NCI-H460 (cell line): ENCODE data around the gene SUCNR1. TPM values are rescaled to one million over a fixed set of nuclear protein-coding genes. Genes with fewer than 3 reads are reported as not detected.
A peak's percentile ranks its signal among the peaks of the same experiment; 100 is the strongest.
"Not testable (repeated sequence)": the region's sequence is repeated elsewhere in the genome, so short reads cannot be mapped to it uniquely, and the experiment has no call there.

Experiments used
- DNase-seq: peaks from one replicate; pipeline ENCODE4 v3.0.0-alpha.2; 2016; ENCODE audit warnings: low read depth; ENCODE audit errors: extremely low read depth
- polyA plus RNA-seq: library from polyadenylated mRNA; depleted of rRNA; stranded (reverse); fragments of >200 nt; gene quantifications from 2 replicates; pipeline ENCODE4 v1.2.3, GENCODE V29; 2014; cell fraction: nucleus; rRNA removed
- total RNA-seq: library from RNA; depleted of rRNA; stranded (reverse); fragments of >200 nt; shearing (Covaris generic); gene quantifications from 2 replicates; pipeline ENCODE4 v1.2.3, GENCODE V29; 2014; rRNA removed

The SUCNR1 gene, protein sequence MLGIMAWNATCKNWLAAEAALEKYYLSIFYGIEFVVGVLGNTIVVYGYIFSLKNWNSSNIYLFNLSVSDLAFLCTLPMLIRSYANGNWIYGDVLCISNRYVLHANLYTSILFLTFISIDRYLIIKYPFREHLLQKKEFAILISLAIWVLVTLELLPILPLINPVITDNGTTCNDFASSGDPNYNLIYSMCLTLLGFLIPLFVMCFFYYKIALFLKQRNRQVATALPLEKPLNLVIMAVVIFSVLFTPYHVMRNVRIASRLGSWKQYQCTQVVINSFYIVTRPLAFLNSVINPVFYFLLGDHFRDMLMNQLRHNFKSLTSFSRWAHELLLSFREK
- 3.3 and 3.8 TPM in 2 replicates for total RNA-seq
- polyA plus RNA-seq = 2.2 and 4.0 TPM in 2 replicates

DNA sequence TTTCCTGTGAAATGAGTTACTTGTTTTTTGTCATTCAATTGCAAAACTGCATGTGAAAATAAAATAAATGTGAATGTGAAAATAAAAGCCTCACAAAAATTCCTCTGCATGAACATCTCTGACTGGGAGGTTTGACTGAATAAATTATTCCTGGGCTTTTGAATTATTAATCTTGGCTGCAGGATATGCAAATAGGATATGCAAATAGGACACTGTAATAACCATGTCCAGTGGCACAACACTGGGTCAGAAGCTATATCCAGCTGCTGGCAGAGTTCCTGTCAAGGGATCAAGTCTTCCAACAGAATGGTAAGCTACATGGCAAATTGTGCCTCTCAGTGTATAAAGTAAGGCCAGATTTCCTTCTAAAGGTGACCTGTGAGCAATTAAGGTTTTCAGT is at the start of gene SUCNR1:
SUCNR1 (plus strand) TSS at position 246 of the 400 bp plus-strand sequence. CDS start 6,250 bp downstream, outside the sequence.
- no peak for DNase-seq

DNA sequence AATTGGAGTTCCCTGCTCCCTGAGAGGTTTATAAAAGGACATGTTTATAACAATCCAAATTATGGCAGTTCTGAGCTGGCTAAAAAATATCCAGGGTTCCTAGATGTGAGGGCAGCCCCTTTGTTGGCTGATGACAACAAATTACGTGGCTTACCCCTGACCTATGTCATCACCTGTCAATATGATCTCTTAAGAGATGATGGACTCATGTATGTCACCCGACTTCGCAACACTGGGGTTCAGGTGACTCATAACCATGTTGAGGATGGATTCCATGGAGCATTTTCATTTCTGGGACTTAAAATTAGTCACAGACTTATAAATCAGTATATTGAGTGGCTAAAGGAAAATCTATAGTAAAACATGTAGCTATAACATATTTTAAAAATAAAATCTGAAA is 45.6 kb upstream of the SUCNR1 start:
- no peak for DNase-seq

DNA sequence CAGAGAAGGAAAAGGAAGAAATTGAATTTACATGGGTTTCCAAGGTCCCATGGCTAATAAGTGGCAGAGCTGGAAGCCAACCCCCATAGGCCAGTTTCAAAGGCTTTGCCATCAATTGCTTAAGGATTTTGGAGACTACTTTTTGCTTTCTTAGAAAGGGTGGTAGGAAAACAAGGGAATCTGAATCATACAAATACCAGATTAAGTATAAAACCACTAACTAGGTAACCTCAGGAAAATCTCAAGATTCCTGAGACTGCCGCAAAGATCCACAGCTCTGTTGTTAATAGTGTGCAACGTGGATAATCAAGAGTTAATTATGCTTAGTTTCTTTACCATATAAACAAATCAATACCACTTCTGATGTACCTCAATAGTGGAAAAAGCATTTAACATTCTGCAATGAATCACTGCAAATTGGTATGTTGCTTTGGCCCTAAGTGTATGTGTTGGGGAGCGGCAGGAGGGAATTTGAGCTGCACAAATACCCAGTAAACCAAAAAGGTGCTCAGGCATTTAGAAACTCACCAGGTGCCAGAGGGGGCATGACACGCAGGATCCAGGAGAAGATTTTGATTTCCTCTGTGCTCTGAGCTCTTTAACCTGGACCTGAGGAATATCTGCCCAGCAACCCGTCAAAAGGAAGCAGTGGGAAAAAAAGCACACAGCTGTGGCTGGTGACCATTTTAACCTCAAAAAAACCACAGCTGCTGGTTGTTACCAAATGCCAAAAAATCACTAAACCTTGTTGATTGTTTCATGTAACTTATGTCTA is 37.5 kb upstream of the SUCNR1 start:
- DNase-seq = no peak

DNA sequence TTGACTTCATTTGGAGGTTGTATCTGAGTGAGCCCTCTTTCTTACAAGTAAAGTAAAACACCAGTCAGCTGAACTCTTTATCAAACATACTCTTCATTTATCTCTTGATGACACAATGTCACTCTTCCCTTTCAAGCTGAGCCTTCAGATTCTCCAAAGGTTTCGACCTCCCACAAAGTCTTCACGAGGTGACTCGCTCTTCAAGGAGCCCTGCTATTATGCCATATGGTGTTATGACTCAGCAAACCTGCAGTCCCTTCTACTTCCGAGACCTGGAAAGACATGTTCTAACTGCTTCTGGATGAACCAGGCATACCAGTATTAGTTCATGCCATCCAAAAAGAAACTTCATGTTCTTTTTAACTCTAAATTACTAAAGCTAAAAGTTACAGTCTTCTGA is 36.4 kb upstream of the SUCNR1 start:
- peak; percentile 79 for DNase-seq

DNA sequence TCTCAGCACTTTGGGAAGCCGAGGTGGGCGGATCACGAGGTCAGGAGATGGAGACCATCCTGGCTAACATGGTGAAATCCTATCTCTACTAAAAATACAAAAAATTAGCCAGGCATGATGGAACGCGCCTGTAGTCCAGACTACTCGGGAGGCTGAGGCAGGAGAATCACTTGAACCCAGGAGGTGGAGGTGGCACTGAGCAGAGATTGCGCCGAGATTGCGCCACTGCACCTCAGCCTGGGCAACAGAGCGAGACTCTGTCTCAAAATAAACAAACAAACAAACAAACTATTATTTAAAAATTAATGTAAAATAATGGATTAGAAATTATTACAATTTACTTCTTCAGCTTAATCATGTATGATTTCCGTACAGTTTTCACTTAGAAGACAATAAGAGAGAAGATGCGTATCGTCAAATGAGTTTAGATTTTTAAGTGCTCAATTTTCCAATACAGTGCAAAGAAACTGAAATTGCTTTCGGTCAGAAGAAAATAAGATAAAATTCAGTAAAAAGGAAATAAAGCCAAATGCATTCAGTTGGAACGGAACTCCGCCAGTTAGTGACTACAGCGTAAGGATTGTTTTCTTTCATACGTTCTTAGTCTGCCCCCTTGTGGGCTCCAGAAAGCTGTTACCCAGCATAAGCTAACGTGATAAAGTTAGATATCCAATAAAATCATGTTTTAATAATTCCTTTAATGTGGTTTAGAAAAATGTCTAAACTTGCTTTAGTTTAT is 34.7 kb upstream of the SUCNR1 start:
- peak; percentile 77 for DNase-seq

DNA sequence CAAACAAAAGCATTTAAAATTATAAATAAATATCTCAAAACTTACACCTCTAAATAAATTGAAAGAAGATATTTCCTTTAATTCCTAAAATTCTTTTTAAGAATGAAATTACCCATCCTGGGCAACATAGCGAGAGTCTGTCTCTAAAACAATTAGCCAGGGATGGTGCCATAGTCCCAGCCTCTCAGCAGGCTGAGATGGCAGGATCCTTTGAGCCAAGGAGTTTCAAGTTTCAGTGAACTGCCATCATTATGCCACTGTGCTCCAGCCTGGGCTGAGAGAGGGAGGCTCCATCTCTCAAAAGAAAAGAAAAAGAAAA is 34.2 kb upstream of the SUCNR1 start:
- DNase-seq = no peak

DNA sequence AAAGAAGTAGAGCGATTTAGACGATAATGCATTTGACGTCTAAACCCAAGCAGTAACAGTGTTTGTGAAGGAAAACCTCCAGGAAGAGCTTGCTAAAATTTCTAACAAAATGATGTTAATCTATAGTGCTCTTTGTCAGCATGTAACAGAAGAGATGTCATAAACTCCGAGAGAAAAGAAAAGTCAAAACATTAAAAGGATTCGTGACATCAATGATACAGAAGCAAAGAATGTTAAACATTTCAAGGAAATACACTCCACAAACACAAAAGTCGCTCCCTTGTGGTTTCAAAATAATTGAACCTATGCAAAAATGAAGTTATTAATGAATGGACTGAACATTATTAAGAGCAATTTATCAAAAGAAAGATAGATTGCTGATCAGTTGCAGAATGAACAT is 31.6 kb upstream of the SUCNR1 start:
- peak; percentile 42 for DNase-seq

DNA sequence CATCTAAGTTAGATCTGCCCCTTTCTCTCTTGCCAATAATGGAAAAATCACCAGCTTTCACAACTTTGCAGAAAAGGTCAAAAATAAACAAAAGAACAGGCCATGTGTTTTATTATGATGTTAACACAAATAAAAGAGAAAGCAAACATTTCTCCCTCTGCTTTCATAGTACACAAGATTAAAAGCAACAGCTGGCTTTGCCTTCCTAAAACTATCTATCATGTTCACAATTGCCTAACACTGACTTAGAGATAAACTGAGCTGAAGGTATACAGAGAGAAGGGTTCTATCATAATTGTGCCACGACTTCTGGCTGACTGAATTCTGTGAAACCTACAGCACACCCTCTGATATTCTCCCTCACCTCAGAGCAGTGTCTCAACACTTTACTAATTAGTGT is 30.2 kb upstream of the SUCNR1 start:
- DNase-seq = peak; percentile 46

DNA sequence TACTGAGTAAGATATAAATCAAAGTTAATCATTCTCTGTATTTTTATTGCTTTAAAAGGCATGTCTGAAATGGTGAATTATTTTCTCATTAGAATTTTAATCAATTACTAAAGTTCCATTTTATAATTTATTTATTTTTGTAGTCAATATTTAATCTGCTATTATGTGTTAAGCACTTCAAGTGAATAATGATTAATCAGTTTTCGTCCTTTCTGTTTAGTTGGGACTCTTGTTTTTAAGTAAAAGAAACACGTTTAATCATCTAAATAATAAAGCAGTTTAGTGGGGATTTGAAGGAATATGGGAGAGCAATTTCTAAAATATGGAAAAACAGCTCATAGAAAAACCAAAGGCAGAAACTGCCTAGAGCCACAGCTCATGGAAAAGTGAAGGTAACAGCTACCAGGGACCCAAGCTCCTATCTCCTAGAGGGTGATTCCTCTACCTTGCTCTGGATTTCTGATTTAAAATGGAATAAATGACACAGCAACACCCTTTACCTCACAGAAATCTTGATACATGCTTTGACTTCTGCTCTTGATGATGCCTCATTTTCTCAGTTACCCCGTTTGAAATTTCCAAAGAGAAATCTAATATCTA is 28.0 kb upstream of the SUCNR1 start:
- DNase-seq = no peak

DNA sequence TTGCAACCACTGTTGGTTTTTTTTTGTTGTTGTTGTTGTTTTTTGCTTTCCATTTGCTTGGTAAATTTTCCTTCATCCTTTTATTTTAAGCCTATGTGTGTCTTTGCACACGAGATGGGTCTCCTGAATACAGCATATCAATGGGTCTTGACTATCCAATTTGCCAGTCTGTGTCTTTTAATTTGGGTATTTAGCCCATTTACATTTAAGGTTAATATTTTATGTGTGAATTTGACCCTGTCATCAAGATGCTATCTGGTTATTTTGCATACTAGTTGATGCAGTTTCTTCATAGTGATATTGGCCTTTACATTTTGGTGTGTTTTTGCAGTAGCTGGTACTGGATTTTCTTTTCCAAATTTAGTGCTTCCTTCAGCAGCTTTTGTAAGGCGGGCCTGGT is 23.4 kb upstream of the SUCNR1 start:
- not testable (repeated sequence) for DNase-seq

DNA sequence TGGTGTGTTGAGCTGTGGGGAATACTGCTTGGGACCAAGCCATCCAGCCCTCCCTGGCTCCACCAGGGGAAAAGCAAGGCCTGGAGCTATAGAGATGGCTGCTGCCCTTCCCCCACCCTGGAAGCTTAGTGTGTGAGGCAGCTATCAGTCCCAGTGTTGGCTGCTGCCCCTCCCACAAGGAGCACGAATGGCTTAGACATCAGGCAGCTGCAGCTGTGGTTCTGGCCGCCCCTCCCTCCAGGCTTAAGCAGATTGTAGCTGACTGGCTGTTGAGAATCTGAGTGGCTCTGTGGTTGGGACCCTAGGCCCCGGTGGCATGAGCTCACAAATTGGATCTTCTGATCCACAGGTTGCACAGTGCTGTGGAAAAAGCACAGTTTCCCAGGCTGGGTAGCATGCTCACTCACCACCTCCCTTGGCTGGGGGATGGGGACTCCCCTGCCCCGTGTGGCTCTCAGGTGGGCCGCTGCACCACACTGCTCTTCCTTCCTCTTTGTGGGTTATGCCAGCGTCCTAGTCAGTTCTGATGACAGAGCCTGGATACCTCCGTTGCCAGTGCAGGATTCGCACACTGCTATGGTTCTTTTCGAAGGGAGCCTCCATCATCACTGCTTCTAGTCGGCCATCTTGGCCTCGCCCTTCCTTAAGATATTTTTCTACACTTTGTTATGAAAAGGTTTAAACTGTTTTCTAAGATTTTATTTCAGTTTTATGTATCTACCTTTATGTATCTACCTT is 21.2 kb upstream of the SUCNR1 start:
- no peak for DNase-seq

DNA sequence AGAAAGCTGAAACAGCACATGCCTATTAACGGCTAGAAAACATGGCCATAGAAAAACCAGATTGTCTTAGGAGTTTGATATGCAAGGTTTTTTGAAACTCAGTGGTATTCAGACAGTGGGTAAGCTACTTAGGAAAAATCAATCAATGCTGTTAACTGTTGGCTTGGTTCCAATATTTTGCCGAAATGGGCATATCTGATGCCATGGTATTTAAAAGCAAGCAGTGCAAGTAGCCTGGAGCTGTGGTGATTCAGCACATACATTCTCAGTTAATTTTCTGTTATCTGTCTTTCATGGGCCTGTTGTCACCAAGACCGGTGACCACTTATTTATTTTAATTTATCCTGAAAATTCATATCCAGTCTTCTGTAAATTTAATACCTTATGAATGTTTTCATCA is 17.3 kb upstream of the SUCNR1 start:
- no peak for DNase-seq

DNA sequence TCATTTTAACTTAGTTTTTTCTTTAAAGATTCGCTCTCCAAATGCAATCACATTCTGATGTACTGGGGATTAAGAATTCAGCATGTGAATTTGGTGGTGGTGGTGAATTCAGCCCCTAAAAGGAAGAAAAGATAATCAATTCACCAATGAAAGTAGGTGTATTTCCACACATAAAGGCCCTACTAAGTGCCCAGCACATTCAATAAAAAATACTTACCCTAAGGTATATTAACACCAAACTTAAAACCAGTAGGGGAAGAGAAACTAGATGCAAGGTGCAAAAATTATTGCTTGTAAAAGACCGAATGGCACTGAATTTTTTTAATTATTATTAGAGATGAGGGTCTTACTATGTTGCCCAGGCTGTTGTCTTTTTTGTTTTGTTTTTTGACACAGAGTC is 16.8 kb upstream of the SUCNR1 start:
- no peak for DNase-seq

DNA sequence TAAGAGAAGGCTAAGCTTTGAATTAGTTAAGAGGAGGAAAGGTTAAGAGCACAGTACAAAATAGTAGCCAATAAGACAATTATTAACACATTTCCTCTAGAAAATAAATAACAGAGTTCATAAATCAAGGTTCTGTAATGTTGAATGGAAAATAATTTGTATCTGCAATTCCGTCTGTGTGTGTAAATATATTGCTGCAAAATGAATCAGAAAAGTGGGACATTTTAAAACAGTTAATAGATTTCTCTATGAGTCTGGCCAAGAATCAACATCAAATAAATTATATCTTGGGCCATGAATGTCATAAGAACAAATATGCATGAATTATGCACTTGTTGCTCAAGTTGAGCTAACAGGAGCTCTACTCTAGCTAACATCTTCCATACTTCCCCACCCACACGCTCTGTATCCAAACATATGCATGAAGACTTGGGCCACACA is 14.2 kb upstream of the SUCNR1 start:
- no peak for DNase-seq

DNA sequence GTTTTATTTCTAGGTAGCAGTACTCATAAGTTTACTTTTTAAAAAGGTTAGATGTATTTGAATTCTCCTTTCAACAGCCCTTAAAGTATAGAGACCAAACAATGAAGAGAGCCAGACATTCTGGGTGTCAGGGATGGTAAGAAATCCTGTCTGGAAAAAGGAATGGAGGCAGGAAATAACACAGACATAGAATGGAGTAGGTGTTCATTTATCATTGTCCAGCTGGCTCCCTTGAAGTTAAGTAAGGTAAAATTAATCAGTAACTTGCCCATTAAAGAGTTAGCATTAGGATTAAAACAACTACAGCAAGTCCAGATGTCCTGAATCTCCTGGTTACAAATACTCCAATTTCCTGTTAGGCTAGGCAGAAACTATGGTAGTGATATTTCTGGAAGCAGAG is 13.5 kb upstream of the SUCNR1 start:
- no peak for DNase-seq

DNA sequence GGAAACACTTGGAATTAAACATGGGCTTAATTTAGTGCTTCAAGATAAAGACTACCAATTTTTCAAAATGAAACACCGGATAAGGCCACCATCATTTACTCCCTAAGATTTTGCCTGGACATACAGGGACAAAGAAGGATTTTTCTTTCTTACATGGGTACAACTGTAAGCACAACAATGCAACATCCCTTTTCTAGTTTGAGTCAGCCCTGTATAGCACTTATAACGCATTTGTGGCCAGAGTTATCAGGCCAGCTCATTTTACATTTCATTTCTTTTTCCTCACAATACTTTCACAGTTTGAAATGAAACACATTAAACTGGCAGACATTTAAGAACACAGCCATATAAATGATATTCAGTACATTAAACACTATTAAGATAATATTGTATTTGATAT is 9.8 kb upstream of the SUCNR1 start:
- DNase-seq = no peak

DNA sequence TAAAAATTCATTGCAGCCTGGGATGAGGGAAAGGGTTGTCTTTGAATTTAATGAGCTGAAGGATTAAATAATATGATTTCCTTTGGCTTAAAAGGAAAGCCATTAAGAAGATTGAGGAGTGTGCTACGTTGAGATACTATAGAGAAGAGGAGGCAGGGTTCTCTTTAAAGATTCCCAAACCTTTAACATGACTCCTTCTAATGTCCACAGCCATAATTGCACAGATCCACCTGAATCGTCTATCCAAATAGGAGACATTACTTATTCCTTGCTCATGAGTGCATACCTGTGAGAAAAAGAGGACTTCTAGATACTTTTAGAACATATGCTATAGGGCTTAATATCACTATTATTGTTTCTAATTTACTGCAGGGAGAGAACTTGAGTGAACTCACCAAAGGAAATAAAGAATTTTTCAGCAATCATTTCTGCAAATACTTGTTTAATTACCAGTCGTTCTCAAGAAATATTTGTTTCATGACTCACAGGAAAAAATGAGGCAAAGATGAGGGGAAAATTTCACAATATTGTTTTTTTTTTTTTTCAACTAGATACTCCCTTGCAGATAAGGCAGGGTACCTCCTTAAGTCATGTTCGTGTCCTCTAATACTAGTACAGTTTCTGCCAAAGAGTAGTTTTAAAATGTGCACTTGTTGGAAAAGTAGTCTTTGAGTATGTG is 8.9 kb upstream of the SUCNR1 start:
- DNase-seq = peak; percentile 35

DNA sequence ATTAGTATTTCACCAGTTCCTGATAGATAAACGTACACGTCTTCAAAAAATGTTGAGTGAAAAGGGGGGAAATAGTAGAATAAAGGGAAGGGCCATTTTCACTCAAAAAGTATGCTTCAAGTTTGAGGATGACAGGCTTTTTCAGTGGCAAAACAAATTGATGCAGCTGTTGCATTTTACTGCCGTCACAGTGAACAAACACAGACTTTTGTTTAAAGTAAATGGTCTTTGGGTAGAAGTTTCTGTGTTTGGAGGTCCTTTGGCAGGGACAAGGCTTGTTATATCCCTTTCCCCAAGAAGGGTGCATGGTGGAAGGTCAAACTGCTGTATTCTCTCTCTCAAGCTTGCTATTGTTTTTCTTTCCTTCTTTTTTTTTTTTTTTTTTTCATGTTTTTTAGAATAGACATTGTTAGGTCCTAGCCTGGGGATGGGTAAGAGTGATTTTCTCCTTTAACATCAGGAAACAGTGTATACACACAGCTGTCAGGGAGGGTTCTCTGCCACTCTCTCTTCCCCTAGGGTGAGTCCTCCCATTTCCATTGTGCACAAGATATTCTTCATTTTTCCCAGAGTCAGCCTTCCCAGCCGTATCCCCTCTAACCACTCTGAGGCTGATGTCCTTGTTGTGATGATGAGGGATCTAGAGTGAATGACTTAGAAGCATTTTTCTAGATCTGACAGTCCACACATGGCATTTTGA is 6.6 kb upstream of the SUCNR1 start:
- no peak for DNase-seq

DNA sequence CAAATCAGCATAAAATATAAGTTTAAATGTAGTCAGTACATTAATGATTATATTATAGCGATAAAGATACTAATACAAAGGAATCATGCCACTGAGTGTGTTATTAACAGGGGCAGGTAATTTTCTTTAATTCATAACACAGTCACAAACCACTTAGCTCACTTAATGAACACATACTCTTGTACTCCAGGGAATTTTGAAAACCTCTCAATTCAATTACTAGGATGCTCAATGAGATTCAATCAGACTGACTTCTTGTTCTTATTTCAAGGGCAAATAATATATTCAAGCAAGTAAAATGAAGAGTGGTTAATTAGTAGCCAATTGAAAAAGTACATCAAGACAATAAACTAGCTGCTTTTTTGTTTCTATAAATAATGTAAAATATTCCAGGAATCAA is 5.8 kb upstream of the SUCNR1 start:
- DNase-seq = no peak
